ENCODE data around the gene SLITRK1. TPM values are rescaled to one million over a fixed set of nuclear protein-coding genes. Genes with fewer than 3 reads are reported as not detected.

Gene SLITRK1
- total RNA-seq, 1 donor from 2014 or later: not detected

GRCh38 chr13:83865161-83866137 is 16.8 kb downstream of the SLITRK1 start:
- no peak for DNase-seq

- DNase-seq: no peak
Observed at GRCh38 chr13:83853771-83854170, 28.5 kb downstream of the SLITRK1 start.

- DNase-seq: no peak
Observed at GRCh38 chr13:83845106-83845505, 37.2 kb downstream of the SLITRK1 start.

GRCh38 chr13:83839146-83839545 is 43.1 kb downstream of the SLITRK1 start:
- no peak for DNase-seq

GRCh38 chr13:83831796-83832195 is 50.5 kb downstream of the SLITRK1 start:
- DNase-seq: no peak

- no peak for DNase-seq
Observed at GRCh38 chr13:83829810-83830209, 52.5 kb downstream of the SLITRK1 start.

GRCh38 chr13:83827338-83827737 is 54.9 kb downstream of the SLITRK1 start:
- no peak for DNase-seq
